Astrocyte (in vitro differentiated cells and primary cell): ENCODE measurements around the gene CFAP57. TPM values are rescaled to one million over a fixed set of nuclear protein-coding genes. Genes with fewer than 3 reads are reported as not detected.

Experiments used
- DNase-seq: peaks from one replicate; pipeline ENCODE4 v3.0.0-alpha.2; 2010; ENCODE audit warnings: low read depth
- FAIRE-seq: peaks from 2 replicates; lab custom pipeline; 2011; peaks lifted over from hg19 to GRCh38; lab: Jason Lieb, UNC
- H2AFZ ChIP-seq: 2 replicates; pipeline ENCODE4 v1.6.0; 2012; ENCODE audit warnings: low read depth, low read length, inconsistent platforms
- H3K27ac ChIP-seq: 2 replicates; pipeline ENCODE4 v1.5.1; 2011; ENCODE audit warnings: low read depth, low read length, inconsistent platforms
- H3K27me3 ChIP-seq: 2 replicates; pipeline ENCODE4 v1.6.0; 2011; ENCODE audit warnings: low read length, inconsistent platforms; ENCODE audit not compliant: insufficient read depth
- H3K36me3 ChIP-seq: 2 replicates; pipeline ENCODE4 v1.5.1; 2011; ENCODE audit warnings: low read length, inconsistent platforms; ENCODE audit not compliant: insufficient read depth
- H3K4me1 ChIP-seq: 2 replicates; pipeline ENCODE4 v1.5.1; 2011; ENCODE audit warnings: low read length, inconsistent platforms; ENCODE audit not compliant: insufficient read depth
- H3K4me2 ChIP-seq: 2 replicates; pipeline ENCODE4 v1.6.0; 2012; ENCODE audit warnings: low read length, inconsistent platforms
- H3K4me3 ChIP-seq: 2 replicates; pipeline ENCODE4 v1.5.1; 2011; ENCODE audit warnings: low read depth, mild to moderate bottlenecking, low read length, inconsistent platforms; ENCODE audit not compliant: insufficient read depth
- H3K79me2 ChIP-seq: 2 replicates; pipeline ENCODE4 v1.6.0; 2012; ENCODE audit warnings: mild to moderate bottlenecking, low read length, inconsistent platforms; ENCODE audit not compliant: insufficient read depth
- H3K9ac ChIP-seq: 2 replicates; pipeline ENCODE4 v1.6.0; 2012; ENCODE audit warnings: mild to moderate bottlenecking, low read length, inconsistent platforms
- H3K9me3 ChIP-seq: 2 replicates; pipeline ENCODE4 v1.5.1; 2012; ENCODE audit warnings: low read depth, mild to moderate bottlenecking, low read length, inconsistent platforms; ENCODE audit not compliant: insufficient read depth
- H4K20me1 ChIP-seq: 2 replicates; pipeline ENCODE4 v1.6.0; 2012; ENCODE audit warnings: low read length, inconsistent platforms; ENCODE audit not compliant: insufficient read depth
- H3K27ac Mint-ChIP-seq: one replicate; pipeline ENCODE4 v1.8.0; 2021; ENCODE audit warnings: mild to moderate bottlenecking, mixed read lengths; ENCODE audit not compliant: unreplicated experiment
- H3K27me3 Mint-ChIP-seq: one replicate; pipeline ENCODE4 v1.8.0; 2021; ENCODE audit warnings: low read depth, mixed read lengths; ENCODE audit not compliant: unreplicated experiment
- H3K36me3 Mint-ChIP-seq: one replicate; pipeline ENCODE4 v1.8.0; 2021; ENCODE audit warnings: low read depth, mixed read lengths; ENCODE audit not compliant: unreplicated experiment
- H3K4me1 Mint-ChIP-seq: one replicate; pipeline ENCODE4 v1.8.0; 2021; ENCODE audit warnings: low read depth, mixed read lengths; ENCODE audit not compliant: unreplicated experiment
- H3K4me3 Mint-ChIP-seq: one replicate; pipeline ENCODE4 v1.8.0; 2021; ENCODE audit warnings: mild to moderate bottlenecking, moderate library complexity, mixed read lengths; ENCODE audit not compliant: unreplicated experiment
- H3K9me3 Mint-ChIP-seq: one replicate; pipeline ENCODE4 v1.8.0; 2021; ENCODE audit warnings: mild to moderate bottlenecking, mixed read lengths; ENCODE audit not compliant: unreplicated experiment
- CTCF ChIP-seq: IDR thresholded peaks from 2 replicates; pipeline ENCODE4 v1.5.1; 2011; ENCODE audit warnings: low read depth, mild to moderate bottlenecking, inconsistent platforms, low read length, moderate library complexity; ENCODE audit not compliant: insufficient read depth
- EZH2 ChIP-seq: IDR thresholded peaks from 2 replicates; pipeline ENCODE4 v1.6.1; 2012; ENCODE audit warnings: mild to moderate bottlenecking, low read length, inconsistent platforms; ENCODE audit not compliant: insufficient read depth
- total RNA-seq: library from RNA; stranded (reverse); gene quantifications from 2 replicates; pipeline ENCODE4 v1.2.1, GENCODE V29; 2021

The CFAP57 gene
- total RNA-seq, 1 donor from 2014 or later = 0.18 TPM

GRCh38 chr1:43272576-43273571, 100.7 kb downstream of the CFAP57 start:
- Mint-ChIP-seq H3K27me3 (peaks cover 15% of the 10 kb centered on the region), H3K4me3 (no peak overlapping the region), H3K27ac (no peak overlapping the region), H3K4me1 (peaks cover 4% of the 10 kb centered on the region), H3K36me3 (no peaks in the 10 kb centered on the region), H3K9me3 (peaks cover 6% of the 10 kb centered on the region)
- H3K4me2 ChIP-seq = no peak overlapping the region
- H3K9ac ChIP-seq = no peak overlapping the region
- H3K27me3 ChIP-seq = peaks cover 5% of the 10 kb centered on the region
- H3K4me1 ChIP-seq = peaks cover 7% of the 10 kb centered on the region
- no peak overlapping the region for H2AFZ ChIP-seq
- TF ChIP-seq CTCF (no peak), EZH2 (no peak)
- no peak for DNase-seq
- no peak overlapping the region for H3K27ac ChIP-seq
- no peaks in the 10 kb centered on the region for H3K9me3 ChIP-seq
- H3K36me3 ChIP-seq = no peaks in the 10 kb centered on the region
- no peak overlapping the region for H3K4me3 ChIP-seq
- no peak for FAIRE-seq
- no peaks in the 10 kb centered on the region for H4K20me1 ChIP-seq
- no peaks in the 10 kb centered on the region for H3K79me2 ChIP-seq

- TF ChIP-seq CTCF = no peak
- no peak for TF ChIP-seq EZH2
- no peak overlapping the region for H2AFZ ChIP-seq
- peaks cover 9% of the 10 kb centered on the region for H3K9me3 Mint-ChIP-seq
Observed at GRCh38 chr1:43273708-43274107, 101.6 kb downstream of the CFAP57 start.

More at GRCh38 chr1:43273708-43274107, 101.6 kb downstream of the CFAP57 start:
- Histone ChIP-seq H3K9me3 (no peaks in the 10 kb centered on the region), H3K4me1 (peaks cover 7% of the 10 kb centered on the region), H3K36me3 (no peaks in the 10 kb centered on the region), H4K20me1 (no peaks in the 10 kb centered on the region), H3K4me2 (no peak overlapping the region), H3K27me3 (peaks cover 5% of the 10 kb centered on the region), H3K4me3 (no peak overlapping the region), H3K9ac (no peak overlapping the region), H3K27ac (no peak overlapping the region), H3K79me2 (no peaks in the 10 kb centered on the region)
- Mint-ChIP-seq H3K36me3 (no peaks in the 10 kb centered on the region), H3K4me1 (peaks cover 4% of the 10 kb centered on the region), H3K27ac (no peak overlapping the region), H3K4me3 (no peak overlapping the region), H3K27me3 (peaks cover 15% of the 10 kb centered on the region)
- DNase-seq = no peak
- FAIRE-seq = no peak
